OCI-LY1 (cell line): ENCODE results near the gene KRTAP3-2.

Source experiments
- EZH2 ChIP-seq: fragments of 200-600 bp; sonication (generic), shearing (Covaris generic); IDR thresholded peaks from 2 replicates; pipeline ENCODE4 v1.8.0; 2017; ENCODE audit warnings: borderline replicate concordance, mixed run types, mild to moderate bottlenecking, antibody characterized with exemption, low read length, moderate library complexity, mixed read lengths
- TF ChIP-seq, protein P1 (sequence below): fragments of 200-600 bp; sonication (generic), shearing (Covaris generic); IDR thresholded peaks from 2 replicates; pipeline ENCODE4 v1.5.1; 2017; ENCODE audit warnings: mild to moderate bottlenecking, antibody characterized with exemption, low read length, moderate library complexity, mixed read lengths

GRCh38 chr17:40950176-40950575 is 49.5 kb downstream of the KRTAP3-2 start:
- TF ChIP-seq, protein P1, sequence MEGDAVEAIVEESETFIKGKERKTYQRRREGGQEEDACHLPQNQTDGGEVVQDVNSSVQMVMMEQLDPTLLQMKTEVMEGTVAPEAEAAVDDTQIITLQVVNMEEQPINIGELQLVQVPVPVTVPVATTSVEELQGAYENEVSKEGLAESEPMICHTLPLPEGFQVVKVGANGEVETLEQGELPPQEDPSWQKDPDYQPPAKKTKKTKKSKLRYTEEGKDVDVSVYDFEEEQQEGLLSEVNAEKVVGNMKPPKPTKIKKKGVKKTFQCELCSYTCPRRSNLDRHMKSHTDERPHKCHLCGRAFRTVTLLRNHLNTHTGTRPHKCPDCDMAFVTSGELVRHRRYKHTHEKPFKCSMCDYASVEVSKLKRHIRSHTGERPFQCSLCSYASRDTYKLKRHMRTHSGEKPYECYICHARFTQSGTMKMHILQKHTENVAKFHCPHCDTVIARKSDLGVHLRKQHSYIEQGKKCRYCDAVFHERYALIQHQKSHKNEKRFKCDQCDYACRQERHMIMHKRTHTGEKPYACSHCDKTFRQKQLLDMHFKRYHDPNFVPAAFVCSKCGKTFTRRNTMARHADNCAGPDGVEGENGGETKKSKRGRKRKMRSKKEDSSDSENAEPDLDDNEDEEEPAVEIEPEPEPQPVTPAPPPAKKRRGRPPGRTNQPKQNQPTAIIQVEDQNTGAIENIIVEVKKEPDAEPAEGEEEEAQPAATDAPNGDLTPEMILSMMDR = no peak
- TF ChIP-seq EZH2 = no peak
